GM18520 (cell line): ENCODE results near the gene ENTHD1.

Source experiments
- ATAC-seq: cut with Tn5 transposase; IDR thresholded peaks from one replicate; pipeline ENCODE4 v1.9.1; 2021; ENCODE audit not compliant: unreplicated experiment

ENTHD1 gene

GRCh38 chr22:39893526-39893925 lies at the start of gene ENTHD1:
Gene ENTHD1 (minus strand): TSS chr22:39893760. CDS start chr22:39887748, 6,012 bp downstream.
- no peak for ATAC-seq

- ATAC-seq: no peak
Measured at GRCh38 chr22:39943337-39943736, 49.8 kb upstream of the ENTHD1 start.

GRCh38 chr22:39942439-39943230 lies 49.1 kb upstream of the ENTHD1 start:
- no peak for ATAC-seq

GRCh38 chr22:39941601-39942000 lies 48.0 kb upstream of the ENTHD1 start:
- no peak for ATAC-seq

- ATAC-seq: no peak
Measured at GRCh38 chr22:39940757-39941305, 47.3 kb upstream of the ENTHD1 start.

- ATAC-seq: no peak
Measured at GRCh38 chr22:39939830-39940229, 46.3 kb upstream of the ENTHD1 start.

- no peak for ATAC-seq
Measured at GRCh38 chr22:39938509-39939111, 45.0 kb upstream of the ENTHD1 start.

- no peak for ATAC-seq
Measured at GRCh38 chr22:39937906-39938305, 44.3 kb upstream of the ENTHD1 start.

GRCh38 chr22:39936523-39937145 lies 43.1 kb upstream of the ENTHD1 start:
- no peak for ATAC-seq

GRCh38 chr22:39935612-39936011 lies 42.1 kb upstream of the ENTHD1 start:
- no peak for ATAC-seq

- no peak for ATAC-seq
Measured at GRCh38 chr22:39935116-39935515, 41.6 kb upstream of the ENTHD1 start.

GRCh38 chr22:39933741-39934140 lies 40.2 kb upstream of the ENTHD1 start:
- no peak for ATAC-seq

- no peak for ATAC-seq
Measured at GRCh38 chr22:39932918-39933649, 39.5 kb upstream of the ENTHD1 start.

- ATAC-seq: no peak
Measured at GRCh38 chr22:39932166-39932565, 38.6 kb upstream of the ENTHD1 start.

- no peak for ATAC-seq
Measured at GRCh38 chr22:39931251-39931650, 37.7 kb upstream of the ENTHD1 start.

GRCh38 chr22:39928536-39929520 lies 35.3 kb upstream of the ENTHD1 start:
- no peak for ATAC-seq

- ATAC-seq: no peak
Measured at GRCh38 chr22:39927544-39927943, 34.0 kb upstream of the ENTHD1 start.

- no peak for ATAC-seq
Measured at GRCh38 chr22:39926753-39927152, 33.2 kb upstream of the ENTHD1 start.

- ATAC-seq: no peak
Measured at GRCh38 chr22:39925909-39926679, 32.5 kb upstream of the ENTHD1 start.
